A549 treated with AZD2906 at 1 μM for 4 hours (cell line): ENCODE results near the gene BCKDK. TPM values are rescaled to one million over a fixed set of nuclear protein-coding genes. Genes with fewer than 3 reads are reported as not detected.

ENCODE experiments used
- total RNA-seq: library from RNA; stranded (reverse); fragments of 200-300 nt; extraction: Qiagen RNA extraction; gene quantifications from 5 replicates; pipeline ENCODE4 v1.2.3, GENCODE V29; 2022

Gene BCKDK
- 42.8 to 59.1 TPM (median 54.4 TPM) in 5 replicates for total RNA-seq

GRCh38 chr16:31108035-31108793 is at the start of gene BCKDK:
Gene BCKDK (plus strand): TSS chr16:31108386. CDS start chr16:31109224, 838 bp downstream.

GRCh38 chr16:31073970-31074813 is 34.0 kb upstream of the BCKDK start, which contains the start of the genes ZNF646 and ZNF668:
Gene ZNF646 (plus strand): TSS chr16:31074422. CDS start chr16:31076325, 1,903 bp downstream.
Gene ZNF668 (minus strand): TSS chr16:31074240. CDS start chr16:31064459, 9,781 bp downstream.

DNA sequence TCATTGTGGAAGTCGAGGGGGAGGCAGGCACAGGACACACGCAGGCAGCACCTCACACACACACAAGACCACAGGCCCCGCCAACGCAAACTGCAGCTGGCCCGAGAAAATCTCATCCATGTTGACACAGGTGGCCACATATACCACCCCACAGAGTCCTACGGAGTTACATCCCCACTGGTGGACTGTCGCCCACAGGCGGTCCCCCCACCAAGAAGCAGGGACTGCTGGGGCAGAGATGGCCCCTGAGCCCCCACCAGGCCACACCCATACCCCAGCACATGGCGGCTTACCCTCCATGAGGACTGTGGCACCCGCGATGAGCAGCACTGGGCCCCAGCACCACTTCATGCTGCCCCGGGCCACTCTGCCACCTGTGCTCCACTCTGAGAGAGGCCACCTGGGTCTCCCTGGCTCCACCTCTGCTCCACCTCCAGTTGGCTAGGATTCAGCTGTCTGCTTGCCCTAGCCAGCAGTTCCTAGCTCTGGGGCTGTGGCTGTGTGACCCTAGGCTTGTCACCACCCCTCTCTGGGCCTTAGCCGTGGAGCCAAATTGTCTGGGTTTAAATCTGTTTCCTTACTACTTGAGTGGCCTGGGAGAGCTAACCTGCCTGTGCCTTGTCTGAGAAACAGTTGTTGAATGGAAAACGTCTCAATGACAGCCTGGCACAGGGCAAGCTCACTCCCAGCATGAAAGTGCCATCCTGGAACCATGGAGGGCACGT is 19.6 kb upstream of the BCKDK start, which contains the start of gene PRSS53:
TSS of gene PRSS53 (minus strand) at position 485 of the 725 bp plus-strand sequence. CDS start at position 351, 134 bp downstream.

GRCh38 chr16:31094424-31095120 is 13.6 kb upstream of the BCKDK start, which contains the start of gene VKORC1:
Gene VKORC1 (minus strand): TSS chr16:31094797. CDS start chr16:31094729, 68 bp downstream.

DNA sequence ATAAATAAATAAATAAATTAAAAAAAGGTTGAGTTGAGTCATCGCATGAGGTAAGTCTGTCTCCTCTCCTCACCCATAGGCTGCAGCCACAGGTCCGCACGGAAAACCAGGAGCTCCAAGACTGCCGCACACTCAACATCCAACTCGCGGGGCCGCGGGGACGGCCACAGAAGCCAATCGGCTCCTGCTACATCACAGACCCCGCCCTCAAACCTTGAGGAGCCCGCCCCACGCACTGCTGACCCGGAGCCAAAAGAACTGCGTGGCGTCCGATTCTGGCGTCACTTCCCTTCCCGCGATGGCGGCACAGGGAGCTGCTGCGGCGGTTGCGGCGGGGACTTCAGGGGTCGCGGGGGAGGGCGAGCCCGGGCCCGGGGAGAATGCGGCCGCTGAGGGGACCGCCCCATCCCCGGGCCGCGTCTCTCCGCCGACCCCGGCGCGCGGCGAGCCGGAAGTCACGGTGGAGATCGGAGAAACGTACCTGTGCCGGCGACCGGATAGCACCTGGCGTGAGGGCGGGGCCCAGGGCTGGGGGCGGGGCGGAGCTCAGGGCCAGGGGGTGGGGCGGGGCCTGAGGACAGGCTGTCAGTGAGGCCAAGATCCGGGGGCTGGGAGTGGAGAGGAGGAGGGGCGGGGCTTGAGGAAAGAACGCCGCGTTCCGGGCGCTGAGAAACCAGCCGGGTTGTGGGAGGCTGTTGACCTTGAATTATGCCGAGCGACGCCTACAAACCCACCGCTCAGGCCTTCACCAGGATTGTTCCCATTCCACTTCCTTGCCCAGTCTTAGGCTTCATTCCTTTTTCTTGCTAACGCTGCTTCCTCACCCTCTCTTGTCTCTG is 9.4 kb downstream of the BCKDK start, which contains the start of gene KAT8:
TSS of gene KAT8 (plus strand) at position 281 of the 839 bp plus-strand sequence. CDS start at position 299, 18 bp downstream.

GRCh38 chr16:31135535-31136286 is 27.5 kb downstream of the BCKDK start, which contains the start of gene PRSS8:
Gene PRSS8 (minus strand): TSS chr16:31135727. CDS start chr16:31135498, 229 bp downstream.

GRCh38 chr16:31149894-31150890 is 42.0 kb downstream of the BCKDK start, which contains the start of gene PRSS36:
Gene PRSS36 (minus strand): TSS chr16:31150066. CDS start chr16:31150035, 31 bp downstream.

Other genes starting within 250 kb of the BCKDK start
- 26.3 to 45.4 TPM (median 43.8 TPM) in 5 replicates for gene BCL7C, start 214.3 kb upstream of the BCKDK start, total RNA-seq
- 0.16 to 0.29 TPM (median 0.17 TPM) in 5 replicates for gene CTF1, start 211.8 kb upstream of the BCKDK start, total RNA-seq
- 12.0 to 20.0 TPM (median 16.8 TPM) in 5 replicates for gene FBXL19, start 184.8 kb upstream of the BCKDK start, total RNA-seq
- 10.3 to 14.7 TPM (median 12.3 TPM) in 5 replicates for gene ORAI3, start 159.3 kb upstream of the BCKDK start, total RNA-seq
- 18.3 to 20.3 TPM (median 18.6 TPM) in 5 replicates for gene SETD1A, start 150.6 kb upstream of the BCKDK start, total RNA-seq
- 13.5 to 17.0 TPM (median 14.5 TPM) in 5 replicates for gene HSD3B7, start 123.2 kb upstream of the BCKDK start, total RNA-seq
- 1.4 to 1.7 TPM (median 1.6 TPM) in 5 replicates for gene STX1B, start 97.7 kb upstream of the BCKDK start, total RNA-seq
- gene STX4, start 74.8 kb upstream of the BCKDK start, total RNA-seq, result 49.2 to 67.7 TPM (median 62.8 TPM) in 5 replicates
- 13.2 to 20.9 TPM (median 15.8 TPM) in 5 replicates for gene ZNF668, start 34.1 kb upstream of the BCKDK start, total RNA-seq
- 9.3 to 10.8 TPM (median 9.9 TPM) in 5 replicates for gene ZNF646, start 34.0 kb upstream of the BCKDK start, total RNA-seq
- 1.1 to 2.1 TPM (median 1.4 TPM) in 5 replicates for gene PRSS53, start 19.4 kb upstream of the BCKDK start, total RNA-seq
- gene VKORC1, start 13.6 kb upstream of the BCKDK start, total RNA-seq, result 99.8 to 149 TPM (median 147 TPM) in 5 replicates
- 44.4 to 51.1 TPM (median 49.2 TPM) in 5 replicates for gene KAT8, start 9.3 kb downstream of the BCKDK start, total RNA-seq
- gene PRSS8, start 27.3 kb downstream of the BCKDK start, total RNA-seq, result 1.2 to 1.8 TPM (median 1.4 TPM) in 5 replicates
- 0.84 to 2.1 TPM (median 1.3 TPM) in 5 replicates for gene PRSS36, start 41.7 kb downstream of the BCKDK start, total RNA-seq
- gene FUS, start 71.8 kb downstream of the BCKDK start, total RNA-seq, result 494 to 572 TPM (median 537 TPM) in 5 replicates
- gene PYCARD, start 94.4 kb downstream of the BCKDK start, total RNA-seq, result 26.9 to 41.9 TPM (median 35.6 TPM) in 5 replicates
- gene TRIM72, start 105.7 kb downstream of the BCKDK start, total RNA-seq, result 0.01 to 0.06 TPM (median 0.02 TPM) in 5 replicates
- gene PYDC1, start 108.7 kb downstream of the BCKDK start, total RNA-seq, result not detected in 5 replicates
- 1.1 to 1.6 TPM (median 1.3 TPM) in 5 replicates for gene ITGAM, start 151.6 kb downstream of the BCKDK start, total RNA-seq
- 0.86 to 1.4 TPM (median 1.1 TPM) in 5 replicates for gene ITGAX, start 246.8 kb downstream of the BCKDK start, total RNA-seq